Gastroesophageal sphincter (tissue), 4 donors: ENCODE measurements around the gene PDIA3. TPM values are rescaled to one million over a fixed set of nuclear protein-coding genes. Genes with fewer than 3 reads are reported as not detected.

Source experiments
- ATAC-seq: fragments of 150-250 bp; one replicate; pipeline ENCODE4 v1.9.1; 2016; ENCODE audit warnings: mild to moderate bottlenecking, moderate library complexity
- H3K27ac ChIP-seq, 4 donors: fragments of 200-600 bp; sonication (generic) in 3 of 4; 1 replicate in 3 of 4; 2 replicates in 1 of 4; pipeline ENCODE4 v1.5.1; 2016 to 2019
- H3K27me3 ChIP-seq: fragments of 200-600 bp; sonication (generic); one replicate; pipeline ENCODE4 v1.5.1; 2019
- H3K36me3 ChIP-seq, 2 donors: fragments of 200-600 bp; sonication (generic); one replicate each; pipeline ENCODE4 v1.5.1; 2019; ENCODE audit warnings: control low read depth in 1 of 2
- H3K4me1 ChIP-seq, 3 donors: fragments of 200-600 bp; sonication (generic); 1 replicate in 2 of 3; 2 replicates in 1 of 3; pipeline ENCODE4 v1.5.1; 2016 to 2019; ENCODE audit warnings: control low read depth in 2 of 3
- H3K4me3 ChIP-seq, 2 donors: fragments of 200-600 bp; sonication (generic); one replicate each; pipeline ENCODE4 v1.5.1; 2019; ENCODE audit warnings: mild to moderate bottlenecking in 1 of 2, moderate library complexity in 1 of 2
- H3K9me3 ChIP-seq, 3 donors: fragments of 200-600 bp; sonication (generic); one replicate each; pipeline ENCODE4 v1.5.1; 2017 to 2019; ENCODE audit warnings: control low read depth in 2 of 3
- EP300 ChIP-seq: sonication (generic); formaldehyde crosslinking; IDR thresholded peaks from one replicate; pipeline ENCODE4 v1.6.1; 2017; ENCODE audit warnings: antibody characterized with exemption, mild to moderate bottlenecking
- POLR2A ChIP-seq, 2 donors: fragments of 450-650 bp; IDR thresholded peaks; one replicate each; pipeline ENCODE4 v1.6.1; 2017; ENCODE audit warnings: antibody characterized with exemption in 2 of 2, mild to moderate bottlenecking in 2 of 2, moderate library complexity in 1 of 2
- POLR2AphosphoS5 ChIP-seq: sonication (generic); formaldehyde crosslinking; IDR thresholded peaks from one replicate; pipeline ENCODE4 v1.6.1; 2017; ENCODE audit warnings: antibody characterized with exemption
- WGBS, 2 donors: methylation state at CpG; one replicate each; pipeline ENCODE4 v1.1.5; 2018; ENCODE audit warnings: low coverage in 1 of 2; 5-methylcytosine and 5-hydroxymethylcytosine counted together
- total RNA-seq, 4 donors: library from RNA; depleted of rRNA; stranded (reverse); fragments of >200 nt; gene quantifications; one replicate each; pipeline ENCODE4 v1.1.0, GENCODE V29; 2016
- TF ChIP-seq, protein P1 (sequence below), 4 experiments: fragments of 200-600 bp in 2 of 4; fragments of 450-650 bp in 2 of 4; sonication (generic) in 1 of 4; IDR thresholded peaks; one replicate each; pipeline ENCODE4 v1.5.1; 2017 to 2019; ENCODE audit warnings: antibody characterized with exemption in 4 of 4, mild to moderate bottlenecking in 2 of 4, moderate library complexity in 2 of 4

The PDIA3 gene
- total RNA-seq, 4 donors from 2014 or later = 85.3 to 141 (median 113) TPM

DNA sequence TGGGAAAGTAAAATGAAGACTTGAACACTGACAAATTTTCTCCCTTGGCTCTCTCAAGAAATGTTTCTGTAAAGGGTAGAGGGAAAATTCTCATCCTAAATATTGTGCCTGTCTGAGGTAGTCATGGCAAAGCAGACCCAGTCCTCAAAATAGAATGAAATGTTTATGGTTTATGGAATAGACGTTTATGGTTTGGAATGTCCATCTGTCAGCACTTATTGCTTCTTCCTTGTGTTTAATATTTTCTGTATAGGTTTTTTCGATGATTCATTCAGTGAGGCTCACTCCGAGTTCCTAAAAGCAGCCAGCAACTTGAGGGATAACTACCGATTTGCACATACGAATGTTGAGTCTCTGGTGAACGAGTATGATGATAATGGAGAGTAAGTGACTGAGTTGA, 16.6 kb downstream of the PDIA3 start:
- WGBS, 2 donors = 27 to 52% methylated on average over 5 to 6 of the region's 6 CpGs
- Histone ChIP-seq H3K27ac (peak overlapping the region in 3 of 4 donors; percentile 48 to 57 (median 48)), H3K27me3 (no peaks in the 10 kb centered on the region), H3K9me3 (no peaks in the 10 kb centered on the region), H3K36me3 (peaks cover 7 to 100% of the 10 kb centered on the region in 2 donors), H3K4me3 (no peak overlapping the region), H3K4me1 (peaks cover 0 to 22% (median 3%) of the 10 kb centered on the region in 3 donors)
- ATAC-seq = no peak
- TF ChIP-seq POLR2AphosphoS5 = no peak
- no peak for TF ChIP-seq POLR2A (IDR thresholded peaks at IDR 0.05)
- TF ChIP-seq, protein P1, sequence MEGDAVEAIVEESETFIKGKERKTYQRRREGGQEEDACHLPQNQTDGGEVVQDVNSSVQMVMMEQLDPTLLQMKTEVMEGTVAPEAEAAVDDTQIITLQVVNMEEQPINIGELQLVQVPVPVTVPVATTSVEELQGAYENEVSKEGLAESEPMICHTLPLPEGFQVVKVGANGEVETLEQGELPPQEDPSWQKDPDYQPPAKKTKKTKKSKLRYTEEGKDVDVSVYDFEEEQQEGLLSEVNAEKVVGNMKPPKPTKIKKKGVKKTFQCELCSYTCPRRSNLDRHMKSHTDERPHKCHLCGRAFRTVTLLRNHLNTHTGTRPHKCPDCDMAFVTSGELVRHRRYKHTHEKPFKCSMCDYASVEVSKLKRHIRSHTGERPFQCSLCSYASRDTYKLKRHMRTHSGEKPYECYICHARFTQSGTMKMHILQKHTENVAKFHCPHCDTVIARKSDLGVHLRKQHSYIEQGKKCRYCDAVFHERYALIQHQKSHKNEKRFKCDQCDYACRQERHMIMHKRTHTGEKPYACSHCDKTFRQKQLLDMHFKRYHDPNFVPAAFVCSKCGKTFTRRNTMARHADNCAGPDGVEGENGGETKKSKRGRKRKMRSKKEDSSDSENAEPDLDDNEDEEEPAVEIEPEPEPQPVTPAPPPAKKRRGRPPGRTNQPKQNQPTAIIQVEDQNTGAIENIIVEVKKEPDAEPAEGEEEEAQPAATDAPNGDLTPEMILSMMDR (IDR thresholded peaks at IDR 0.05) = no peak
- TF ChIP-seq EP300 = no peak

DNA sequence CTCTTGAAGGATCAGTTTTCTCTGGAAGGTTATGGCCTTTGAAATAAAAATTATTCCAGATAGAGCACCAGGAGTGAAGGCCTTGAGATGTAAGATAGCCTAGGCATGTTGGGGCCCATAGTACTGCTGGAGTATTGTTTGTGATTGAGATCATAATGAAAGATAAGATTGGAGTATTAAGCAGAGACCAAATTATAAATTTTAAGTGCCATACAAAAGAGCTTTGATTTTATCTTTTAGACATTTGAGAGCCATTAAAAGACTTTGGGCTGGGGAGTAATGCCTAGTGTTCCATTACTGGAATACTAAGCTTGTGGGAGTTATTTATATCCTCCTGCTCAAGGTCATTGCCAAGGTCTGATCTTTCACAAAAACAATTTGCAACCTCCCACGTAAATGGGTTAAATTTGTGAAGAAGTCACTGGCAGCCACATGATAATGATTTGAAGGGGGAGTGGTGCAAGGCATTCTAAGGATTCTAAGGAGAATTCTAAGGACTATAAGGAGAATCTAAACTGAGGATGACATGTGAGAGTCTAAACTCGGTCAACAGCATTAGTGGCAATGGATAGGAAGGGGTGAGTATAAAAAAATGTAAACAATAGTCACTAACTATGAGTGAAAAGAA, 17.7 kb downstream of the PDIA3 start:
- peaks cover 0 to 22% (median 3%) of the 10 kb centered on the region in 3 donors for H3K4me1 ChIP-seq
- H3K27me3 ChIP-seq = no peaks in the 10 kb centered on the region
- WGBS, 2 donors = 29 to 38% methylated on average over 1 to 2 of the region's 2 CpGs
- ATAC-seq = no peak
- H3K9me3 ChIP-seq = no peaks in the 10 kb centered on the region
- TF ChIP-seq POLR2A (IDR thresholded peaks at IDR 0.05) = no peak
- TF ChIP-seq EP300 = no peak
- TF ChIP-seq POLR2AphosphoS5 = no peak
- peak overlapping the region in 3 of 4 donors; percentile 24 to 57 (median 48) for H3K27ac ChIP-seq
- H3K4me3 ChIP-seq = no peak overlapping the region
- peaks cover 7 to 100% of the 10 kb centered on the region in 2 donors for H3K36me3 ChIP-seq

DNA sequence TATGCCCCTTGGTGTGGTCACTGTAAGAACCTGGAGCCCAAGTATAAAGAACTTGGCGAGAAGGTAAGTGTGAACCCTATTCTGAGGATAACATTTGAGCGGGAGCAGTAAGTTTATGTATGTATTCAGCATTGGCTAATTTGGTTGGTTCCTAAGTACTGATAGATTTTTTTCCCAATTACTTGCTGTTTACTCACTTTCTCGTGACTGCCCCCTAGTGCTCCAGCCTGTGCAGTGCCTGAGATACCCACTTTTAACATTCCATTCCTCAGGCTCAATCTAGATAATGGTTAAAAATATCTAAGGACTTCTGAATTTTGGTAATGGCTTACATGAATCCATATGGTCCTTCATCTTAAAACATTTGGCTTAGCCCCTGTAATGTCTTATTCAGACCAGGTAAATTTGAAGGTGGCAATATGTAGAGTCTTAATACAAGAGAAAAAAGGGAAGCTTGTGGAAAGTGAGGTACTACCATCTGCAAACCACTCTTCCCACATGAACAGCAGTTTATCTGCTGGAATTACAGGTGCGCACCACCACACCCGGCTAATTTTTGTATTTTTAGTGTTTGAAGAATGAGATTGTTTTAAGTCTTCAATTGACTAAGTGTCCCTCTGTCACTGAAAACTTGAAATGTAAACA, 23.5 kb downstream of the PDIA3 start:
- no peak for ATAC-seq
- no peak for TF ChIP-seq POLR2A (IDR thresholded peaks at IDR 0.05)
- TF ChIP-seq EP300 = no peak
- no peak for TF ChIP-seq POLR2AphosphoS5
- TF ChIP-seq, protein P1 (IDR thresholded peaks at IDR 0.05) = peak; percentile 63 to 75 (median 69)
- Histone ChIP-seq H3K9me3 (no peaks in the 10 kb centered on the region), H3K4me3 (no peak overlapping the region), H3K27me3 (no peaks in the 10 kb centered on the region), H3K27ac (peak overlapping the region in 1 of 4 donors; percentile 25), H3K36me3 (peaks cover 14 to 97% of the 10 kb centered on the region in 2 donors), H3K4me1 (no peaks in the 10 kb centered on the region)
- 64 to 71% methylated on average over 5 of the region's 5 CpGs for WGBS, 2 donors

DNA sequence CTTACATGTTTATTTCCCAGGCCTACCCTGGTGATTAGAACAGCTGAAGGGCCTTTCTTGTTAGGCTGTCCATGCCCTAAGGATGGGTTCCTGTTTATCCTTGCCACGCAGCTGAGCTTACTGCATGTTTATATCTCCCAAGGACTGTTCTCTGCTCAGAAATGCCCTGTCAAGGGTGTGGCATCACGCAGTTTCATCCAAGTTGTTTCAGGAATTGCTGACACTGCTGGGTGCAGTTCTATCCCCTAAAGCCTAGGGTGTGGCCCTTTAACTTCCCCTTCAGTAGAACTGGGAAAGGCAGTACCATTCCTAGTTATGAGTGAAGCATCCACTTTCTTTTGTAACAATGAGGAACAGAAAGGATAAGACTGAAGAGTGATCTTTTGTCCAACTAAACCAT, 25.6 kb downstream of the PDIA3 start:
- ATAC-seq = peak; percentile 38
- 51 to 61% methylated on average over 2 of the region's 2 CpGs for WGBS, 2 donors
- TF ChIP-seq POLR2A (IDR thresholded peaks at IDR 0.05) (no peak), POLR2AphosphoS5 (no peak)
- TF ChIP-seq, protein P1 (IDR thresholded peaks at IDR 0.05) = no peak
- Histone ChIP-seq H3K27me3 (no peaks in the 10 kb centered on the region), H3K4me1 (peaks cover 0 to 18% (median 0%) of the 10 kb centered on the region in 3 donors), H3K27ac (peak overlapping the region in 1 of 4 donors; percentile 21), H3K4me3 (no peak overlapping the region), H3K36me3 (peaks cover 7 to 76% of the 10 kb centered on the region in 2 donors), H3K9me3 (no peaks in the 10 kb centered on the region)

DNA sequence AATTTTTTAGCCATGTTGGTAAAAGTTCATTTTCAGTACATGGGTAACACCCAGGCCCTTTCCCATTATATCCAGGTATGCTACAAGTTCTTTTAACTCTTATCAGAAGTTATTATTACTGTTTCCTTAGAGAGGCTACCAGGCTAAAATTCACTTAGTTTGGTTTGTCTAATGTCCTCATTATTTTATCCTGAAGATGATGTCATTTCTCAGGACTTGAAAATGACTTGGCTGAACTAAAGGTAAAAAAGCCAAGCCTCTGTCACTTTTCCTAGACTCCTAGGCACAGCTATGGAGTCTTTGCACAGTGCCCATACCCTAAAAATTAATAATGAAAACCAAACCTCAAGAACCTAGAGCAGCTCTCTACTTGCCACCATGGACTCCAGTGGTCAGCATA, 26.4 kb downstream of the PDIA3 start:
- peaks cover 0 to 21% (median 0%) of the 10 kb centered on the region in 3 donors for H3K4me1 ChIP-seq
- H3K36me3 ChIP-seq = peaks cover 7 to 68% of the 10 kb centered on the region in 2 donors
- no peak overlapping the region for H3K4me3 ChIP-seq
- no peaks in the 10 kb centered on the region for H3K27me3 ChIP-seq
- ATAC-seq = no peak
- TF ChIP-seq, protein P1 (IDR thresholded peaks at IDR 0.05) = no peak
- TF ChIP-seq POLR2A (IDR thresholded peaks at IDR 0.05) (no peak), EP300 (no peak), POLR2AphosphoS5 (no peak)
- no peaks in the 10 kb centered on the region for H3K9me3 ChIP-seq
- no peak overlapping the region for H3K27ac ChIP-seq
